ENCODE measurements around the gene VPS8.

DNA sequence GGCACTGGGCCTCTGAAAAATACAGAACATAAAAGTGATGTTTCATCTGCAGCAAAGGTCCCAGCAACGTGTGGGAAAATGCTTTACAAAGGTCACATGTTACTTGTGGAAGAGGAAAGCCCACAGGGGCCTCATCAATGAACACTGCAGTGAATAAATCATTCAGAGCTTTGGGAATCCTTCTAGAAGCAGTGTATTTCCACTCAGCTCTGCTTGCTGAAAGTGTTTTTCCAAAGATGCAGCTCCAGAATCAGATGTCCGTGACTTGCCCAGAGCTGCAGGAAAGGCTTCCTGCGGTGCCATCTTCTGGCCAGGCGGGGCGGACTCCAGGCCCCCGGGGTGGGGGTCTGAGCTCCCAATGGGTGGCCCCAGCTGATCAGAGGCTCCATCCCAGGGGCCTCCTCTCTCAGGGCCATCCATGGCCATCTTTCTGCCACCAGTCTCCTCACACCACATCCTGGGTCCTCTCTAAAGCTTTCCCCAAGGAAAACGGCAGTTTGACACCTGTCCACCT lies 259.4 kb downstream of the VPS8 start:
- TF ChIP-seq ZNF132 (tag by site-specific recombination; IDR thresholded peaks at IDR 0.05; ENCODE audit: borderline replicate concordance) (no peak), ZNF639 (tag by site-specific recombination; IDR thresholded peaks at IDR 0.05) (no peak)

All from HEK293 (cell line).